ENCODE measurements around the gene FBXL15.
A peak's percentile ranks its signal among the peaks of the same experiment; 100 is the strongest.

FBXL15 gene

GRCh38 chr10:102436312-102436711 lies 15.7 kb downstream of the FBXL15 start:
- no peaks in the 10 kb centered on the region for H3K9me3 ChIP-seq (ENCODE audit: severe bottlenecking)
- H3K27me3 ChIP-seq (ENCODE audit: insufficient read depth, low read depth, severe bottlenecking), result no peaks in the 10 kb centered on the region
- TF ChIP-seq, protein P1, sequence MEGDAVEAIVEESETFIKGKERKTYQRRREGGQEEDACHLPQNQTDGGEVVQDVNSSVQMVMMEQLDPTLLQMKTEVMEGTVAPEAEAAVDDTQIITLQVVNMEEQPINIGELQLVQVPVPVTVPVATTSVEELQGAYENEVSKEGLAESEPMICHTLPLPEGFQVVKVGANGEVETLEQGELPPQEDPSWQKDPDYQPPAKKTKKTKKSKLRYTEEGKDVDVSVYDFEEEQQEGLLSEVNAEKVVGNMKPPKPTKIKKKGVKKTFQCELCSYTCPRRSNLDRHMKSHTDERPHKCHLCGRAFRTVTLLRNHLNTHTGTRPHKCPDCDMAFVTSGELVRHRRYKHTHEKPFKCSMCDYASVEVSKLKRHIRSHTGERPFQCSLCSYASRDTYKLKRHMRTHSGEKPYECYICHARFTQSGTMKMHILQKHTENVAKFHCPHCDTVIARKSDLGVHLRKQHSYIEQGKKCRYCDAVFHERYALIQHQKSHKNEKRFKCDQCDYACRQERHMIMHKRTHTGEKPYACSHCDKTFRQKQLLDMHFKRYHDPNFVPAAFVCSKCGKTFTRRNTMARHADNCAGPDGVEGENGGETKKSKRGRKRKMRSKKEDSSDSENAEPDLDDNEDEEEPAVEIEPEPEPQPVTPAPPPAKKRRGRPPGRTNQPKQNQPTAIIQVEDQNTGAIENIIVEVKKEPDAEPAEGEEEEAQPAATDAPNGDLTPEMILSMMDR (IDR thresholded peaks at IDR 0.05; ENCODE audit: low read depth, low read length), result no peak
- no peak overlapping the region for H3K27ac ChIP-seq
- H3K36me3 ChIP-seq, result peaks cover 2% of the 10 kb centered on the region; the same call in 1 of the 2 replicates
- no peak for DNase-seq
- H3K4me3 ChIP-seq (ENCODE audit: low read depth, low read length), result no peak overlapping the region

- Histone ChIP-seq H3K27me3 (ENCODE audit: insufficient read depth, low read depth, severe bottlenecking) (no peaks in the 10 kb centered on the region), H3K36me3 (no peaks in the 10 kb centered on the region), H3K4me3 (ENCODE audit: low read depth, low read length) (no peak overlapping the region), H3K9me3 (ENCODE audit: severe bottlenecking) (no peaks in the 10 kb centered on the region), H3K27ac (no peak overlapping the region)
- TF ChIP-seq, protein P1 (IDR thresholded peaks at IDR 0.05; ENCODE audit: low read depth, low read length), result no peak
- no peak for DNase-seq
Observed at GRCh38 chr10:102437515-102437914, 16.9 kb downstream of the FBXL15 start.

DNA sequence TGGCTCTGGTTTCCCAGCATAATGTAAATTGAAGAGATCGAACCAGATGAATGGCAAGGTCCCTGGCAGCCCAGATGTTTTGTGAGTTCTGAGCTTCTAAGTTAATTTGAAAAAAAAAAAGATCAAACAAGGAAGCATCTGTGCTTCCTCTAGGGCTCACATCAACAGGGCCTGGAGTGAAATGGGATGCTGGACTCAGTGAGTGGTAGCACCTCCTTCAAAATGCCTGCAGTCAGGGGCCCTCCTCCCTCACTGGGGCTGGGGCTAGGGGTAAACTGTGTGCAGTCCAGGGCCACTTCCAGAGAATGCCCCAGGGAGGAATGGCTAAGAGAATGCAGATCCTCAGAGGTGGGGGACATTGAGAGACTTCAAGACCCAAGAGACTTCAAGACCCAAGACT lies 17.7 kb downstream of the FBXL15 start:
- DNase-seq, result no peak
- H3K27me3 ChIP-seq (ENCODE audit: insufficient read depth, low read depth, severe bottlenecking), result no peaks in the 10 kb centered on the region
- no peaks in the 10 kb centered on the region for H3K9me3 ChIP-seq (ENCODE audit: severe bottlenecking)
- no peaks in the 10 kb centered on the region for H3K36me3 ChIP-seq
- no peak overlapping the region for H3K4me3 ChIP-seq (ENCODE audit: low read depth, low read length)
- TF ChIP-seq, protein P1 (IDR thresholded peaks at IDR 0.05; ENCODE audit: low read depth, low read length), result no peak
- H3K27ac ChIP-seq, result no peak overlapping the region

- Histone ChIP-seq H3K27ac (no peak overlapping the region), H3K9me3 (ENCODE audit: severe bottlenecking) (no peaks in the 10 kb centered on the region), H3K4me3 (ENCODE audit: low read depth, low read length) (no peak overlapping the region), H3K27me3 (ENCODE audit: insufficient read depth, low read depth, severe bottlenecking) (no peaks in the 10 kb centered on the region), H3K36me3 (no peaks in the 10 kb centered on the region)
- DNase-seq, result no peak
- TF ChIP-seq, protein P1 (IDR thresholded peaks at IDR 0.05; ENCODE audit: low read depth, low read length), result no peak
Observed at GRCh38 chr10:102444851-102445250, 24.2 kb downstream of the FBXL15 start.

- peaks cover 12% of the 10 kb centered on the region for H3K36me3 ChIP-seq
- H3K27me3 ChIP-seq (ENCODE audit: insufficient read depth, low read depth, severe bottlenecking), result no peaks in the 10 kb centered on the region
- H3K27ac ChIP-seq, result peak overlapping the region; percentile 95
- TF ChIP-seq, protein P1 (IDR thresholded peaks at IDR 0.05; ENCODE audit: low read depth, low read length), result no peak
- no peaks in the 10 kb centered on the region for H3K9me3 ChIP-seq (ENCODE audit: severe bottlenecking)
- peak overlapping the region; percentile 72 for H3K4me3 ChIP-seq (ENCODE audit: low read depth, low read length)
- peak; percentile 83 for DNase-seq
Observed at GRCh38 chr10:102449321-102450123, 28.9 kb downstream of the FBXL15 start.

DNA sequence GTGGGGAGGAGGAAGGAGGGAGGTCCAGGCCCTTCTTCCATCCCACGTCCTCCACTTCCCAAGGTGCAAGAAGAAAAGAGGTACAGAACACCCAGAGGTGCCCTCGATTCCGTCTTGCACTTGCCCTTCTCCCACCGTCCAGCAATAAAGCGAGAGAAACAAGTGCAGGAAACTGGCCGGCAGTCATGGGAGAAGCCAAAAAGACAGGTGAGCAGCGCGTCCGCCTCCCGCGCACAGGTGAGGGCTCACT lies 29.4 kb downstream of the FBXL15 start:
- H3K9me3 ChIP-seq (ENCODE audit: severe bottlenecking), result no peaks in the 10 kb centered on the region
- H3K4me3 ChIP-seq (ENCODE audit: low read depth, low read length), result peak overlapping the region; percentile 72
- TF ChIP-seq, protein P1 (IDR thresholded peaks at IDR 0.05; ENCODE audit: low read depth, low read length), result no peak
- peak overlapping the region; percentile 95 for H3K27ac ChIP-seq
- H3K36me3 ChIP-seq, result peaks cover 12% of the 10 kb centered on the region
- no peaks in the 10 kb centered on the region for H3K27me3 ChIP-seq (ENCODE audit: insufficient read depth, low read depth, severe bottlenecking)
- DNase-seq, result no peak
